T1000 (cell line): Measurements from ENCODE around the gene PIBF1.
"Not testable (repeated sequence)": the region's sequence is repeated elsewhere in the genome, so short reads cannot be mapped to it uniquely, and the experiment has no call there.

Source experiments
- DNase-seq: peaks from one replicate; lab custom pipeline; 2025; ENCODE audit warnings: mixed read lengths; lab: John Stamatoyannopoulos, UW

The PIBF1 gene

DNA sequence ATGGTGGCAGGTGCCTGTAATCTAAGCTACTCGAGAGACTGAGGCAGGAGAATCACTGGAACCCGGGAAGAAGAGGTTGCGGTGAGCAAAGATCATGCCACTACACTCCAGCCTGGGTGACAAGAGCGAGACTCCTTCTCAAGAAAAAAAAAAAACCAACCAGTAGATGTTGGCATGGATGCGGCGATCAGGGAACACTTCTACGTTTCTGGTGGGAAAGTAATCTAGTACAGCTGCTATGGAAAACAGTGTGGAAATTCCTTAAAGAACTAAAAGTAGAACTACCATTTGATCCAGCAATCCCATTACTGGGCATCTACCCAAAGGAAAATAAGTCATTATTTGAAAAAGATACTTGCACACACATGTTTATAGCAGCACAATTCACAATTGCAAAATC lies 119.6 kb downstream of the PIBF1 start:
- DNase-seq, result not testable (repeated sequence)

DNA sequence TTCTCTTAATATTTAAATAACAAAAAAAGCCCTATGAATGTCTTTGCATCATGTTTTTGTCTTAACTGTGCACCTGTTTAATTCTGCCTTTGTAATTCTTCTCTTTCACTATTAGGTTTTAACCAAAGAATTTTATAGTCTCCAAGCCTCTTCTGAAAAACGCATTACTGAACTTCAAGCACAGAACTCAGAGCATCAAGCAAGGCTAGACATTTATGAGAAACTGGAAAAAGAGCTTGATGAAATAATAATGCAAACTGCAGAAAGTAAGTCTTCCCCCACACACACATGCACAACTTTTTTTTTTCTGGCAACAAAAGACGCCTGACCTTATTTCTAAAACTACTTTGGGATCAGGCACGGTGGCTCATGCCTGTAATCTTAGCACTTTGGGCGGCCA lies 126.5 kb downstream of the PIBF1 start:
- no peak for DNase-seq

DNA sequence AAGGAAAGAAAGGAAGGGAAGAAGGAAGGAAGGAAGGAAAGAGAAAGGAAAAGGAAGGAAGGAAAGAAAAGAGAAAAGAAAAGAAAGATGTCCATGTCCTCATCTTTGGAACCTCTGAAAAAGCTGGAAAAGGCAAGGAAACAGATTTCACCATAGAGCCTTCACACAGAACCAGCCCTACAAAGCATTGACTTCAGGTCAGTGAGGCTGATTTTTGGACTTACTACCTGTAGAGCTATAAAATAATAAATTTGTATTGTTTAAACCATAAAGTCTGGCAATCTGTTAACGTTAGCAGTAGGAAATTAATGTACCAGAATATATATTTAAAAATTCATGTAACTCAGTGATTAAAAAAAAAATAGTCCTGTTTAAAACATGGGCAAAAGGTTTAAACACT lies 130.0 kb downstream of the PIBF1 start:
- no peak for DNase-seq

DNA sequence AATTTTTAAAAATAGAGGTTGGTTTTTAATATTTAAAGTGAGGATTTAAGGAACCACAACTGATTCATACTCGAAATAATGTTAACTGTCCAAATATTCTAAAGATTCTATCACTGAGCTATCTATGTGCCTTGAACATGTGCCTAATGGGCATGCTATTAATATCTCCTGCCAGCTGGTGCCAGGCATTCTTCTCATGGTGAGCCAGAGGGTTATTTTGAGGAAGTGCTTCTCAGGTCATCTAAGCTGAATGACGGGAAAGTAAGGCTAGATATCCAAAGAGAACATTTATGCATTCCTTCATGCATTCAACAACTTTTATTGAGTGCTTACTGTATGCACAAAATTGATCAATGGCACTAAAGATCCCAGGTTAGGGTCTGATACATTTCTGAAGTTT lies 138.2 kb downstream of the PIBF1 start:
- no peak for DNase-seq

DNA sequence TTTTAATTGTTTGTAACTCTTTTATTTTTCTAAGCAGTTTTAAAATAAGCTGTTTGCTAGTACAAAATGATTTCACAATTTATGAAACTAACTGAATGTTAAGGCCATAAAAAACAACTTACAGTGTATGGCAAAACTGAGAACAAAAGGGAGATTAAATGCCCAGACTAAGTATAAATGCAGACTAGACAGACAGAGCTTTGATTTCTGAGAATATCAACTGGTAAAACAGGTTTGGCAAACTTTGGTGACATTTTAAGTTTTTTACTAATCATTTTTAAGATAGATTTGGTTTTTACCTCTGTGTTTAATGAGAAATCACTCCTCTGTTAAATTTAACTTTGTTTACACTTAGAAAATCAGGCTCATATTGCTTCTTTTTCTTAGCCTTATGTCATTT lies 149.4 kb downstream of the PIBF1 start:
- DNase-seq, result no peak

DNA sequence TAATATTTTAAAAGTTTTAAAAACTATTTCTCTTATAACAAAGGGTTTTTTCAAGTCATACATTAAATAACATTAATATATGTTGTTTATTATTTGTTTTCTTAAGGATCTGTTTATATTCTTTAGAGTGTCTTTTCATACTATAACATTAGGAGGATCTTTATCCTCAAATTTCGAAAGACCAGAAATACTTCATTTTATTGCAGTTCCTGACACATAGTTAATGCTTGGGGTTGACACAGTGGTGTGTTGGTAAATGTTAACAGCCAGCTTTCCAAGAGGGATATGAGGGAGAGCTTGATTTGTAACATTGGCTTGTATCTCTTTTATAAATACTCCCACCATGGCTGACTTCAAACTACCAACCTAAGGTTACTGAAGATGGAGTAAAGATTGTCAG lies 150.3 kb downstream of the PIBF1 start:
- DNase-seq, result no peak

DNA sequence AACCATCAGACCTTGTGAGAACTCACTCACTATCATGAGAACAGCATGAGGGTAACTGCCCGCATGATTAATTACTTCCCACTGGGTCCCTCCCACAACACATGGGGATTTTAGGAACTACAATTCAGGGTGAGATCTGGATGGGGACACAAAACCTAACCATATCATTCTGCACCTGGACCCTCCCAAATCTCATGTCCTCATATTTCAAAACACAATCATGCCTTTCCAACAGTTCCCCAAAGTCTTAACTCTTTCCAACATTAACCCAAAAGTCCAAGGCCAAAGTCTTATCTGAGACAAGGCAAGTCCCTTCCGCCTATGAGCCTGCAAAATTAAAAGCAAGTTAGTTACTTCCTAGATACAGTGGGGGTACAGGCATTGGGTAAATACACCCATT lies 164.3 kb downstream of the PIBF1 start:
- DNase-seq, result not testable (repeated sequence)

DNA sequence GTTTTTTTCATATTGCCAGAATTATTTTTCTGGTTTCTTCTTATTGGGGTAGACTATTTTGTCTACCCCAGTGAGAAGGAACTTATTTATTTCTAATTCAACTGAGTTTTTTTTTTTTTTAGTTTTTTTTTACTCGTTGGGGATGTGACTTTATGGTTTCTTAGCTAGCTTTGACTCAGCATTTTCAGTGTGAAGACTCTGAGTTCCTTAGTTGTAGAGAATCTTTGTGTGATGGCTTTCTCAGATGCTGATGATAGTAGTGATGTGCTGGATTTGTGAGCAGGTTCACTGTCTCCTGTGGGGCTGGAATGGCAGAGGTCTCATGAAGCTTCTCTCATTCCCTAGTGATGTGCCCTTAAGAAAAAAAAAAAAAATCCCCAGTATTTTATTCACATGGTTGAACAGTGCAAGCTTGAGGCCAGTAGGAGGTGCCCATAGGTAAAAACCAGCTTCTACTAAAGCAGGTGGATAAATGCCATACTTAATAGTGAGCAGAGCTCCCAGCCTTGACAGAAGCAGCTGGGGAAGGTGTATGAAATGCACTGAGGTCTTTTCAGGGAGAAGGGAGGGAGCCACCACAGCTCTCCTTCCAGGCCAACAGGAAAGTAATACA lies 170.7 kb downstream of the PIBF1 start:
- DNase-seq, result no peak

DNA sequence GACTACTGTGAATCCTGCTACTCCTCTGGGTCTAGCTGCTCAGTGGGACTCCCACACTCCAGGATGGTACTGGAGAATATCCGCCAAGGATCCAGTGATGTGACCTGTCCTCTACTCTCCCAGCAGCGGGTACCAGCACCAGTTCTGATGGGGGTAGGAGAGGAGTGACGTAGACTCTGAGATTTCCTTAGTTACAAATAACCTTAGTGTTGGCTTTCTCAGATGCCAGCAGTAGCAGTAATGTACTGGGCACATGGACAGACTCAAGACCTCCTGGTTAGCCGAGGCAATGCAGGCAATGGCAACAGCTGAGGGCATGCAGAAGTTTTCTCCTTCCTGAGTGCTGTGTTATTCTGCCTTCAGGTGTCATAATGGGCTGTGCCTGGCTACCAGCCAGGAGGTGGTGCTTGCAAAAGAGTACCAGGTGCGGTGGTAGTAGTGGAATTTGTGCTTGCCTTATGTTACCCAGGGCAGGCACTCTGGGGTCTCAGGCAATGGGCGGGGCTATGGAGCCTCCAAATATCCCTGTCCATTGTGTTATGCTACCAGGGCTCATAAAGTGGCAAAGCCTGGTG lies 171.5 kb downstream of the PIBF1 start:
- DNase-seq, result no peak

DNA sequence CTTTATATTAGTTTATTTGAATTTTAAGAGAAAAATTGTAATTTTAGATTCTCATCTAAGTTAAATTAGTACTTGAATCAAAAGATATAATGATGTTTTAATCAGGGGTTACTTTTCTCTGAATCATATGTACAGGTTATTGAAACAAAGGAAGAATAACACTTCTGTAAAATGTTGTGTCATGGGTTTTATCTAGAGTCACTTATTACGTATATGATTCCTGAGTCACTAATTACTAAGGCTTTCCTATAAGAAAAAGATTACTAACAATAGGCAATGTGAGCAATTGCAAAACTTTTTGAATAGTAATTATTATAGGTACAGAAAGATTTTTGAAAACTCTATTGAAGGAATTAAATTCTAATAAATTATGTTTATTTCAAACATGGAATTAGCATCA lies 177.7 kb downstream of the PIBF1 start:
- no peak for DNase-seq

DNA sequence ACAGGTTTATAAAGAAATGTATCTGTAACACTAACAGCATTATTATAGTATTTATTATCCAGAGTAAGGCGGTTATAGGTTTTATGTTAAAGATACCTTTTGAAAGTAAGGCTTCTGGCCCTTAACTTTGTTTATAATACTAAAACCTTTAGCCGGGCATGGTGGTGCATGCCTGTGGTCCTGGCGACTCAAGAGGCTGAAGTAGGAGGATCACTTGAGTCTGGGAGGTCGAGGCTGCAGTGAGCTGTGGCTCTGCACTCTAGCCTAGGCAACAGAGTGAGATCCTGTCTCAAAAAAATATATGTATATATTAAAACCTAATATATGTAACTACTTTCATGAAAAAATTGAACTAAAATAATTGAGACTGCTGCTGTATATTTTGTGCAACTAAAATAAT lies 178.2 kb downstream of the PIBF1 start:
- no peak for DNase-seq

DNA sequence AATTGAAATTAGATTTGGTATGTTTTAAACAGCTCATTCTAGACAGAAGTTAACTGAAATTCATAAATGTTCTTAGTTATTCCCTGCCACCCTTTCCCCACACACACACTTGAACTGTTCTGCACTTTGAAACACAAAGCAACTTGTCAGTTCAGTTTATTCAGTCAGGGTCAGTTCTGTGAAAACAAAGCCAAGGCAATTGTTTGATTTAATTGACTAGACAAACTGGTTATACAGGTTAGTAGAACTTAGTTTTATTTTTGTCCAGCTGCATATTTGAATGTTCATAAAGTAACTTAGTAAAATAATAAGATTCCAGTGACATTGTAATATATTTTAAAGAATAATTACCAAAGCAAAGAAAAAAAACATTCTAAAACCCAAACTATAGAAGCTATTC lies 178.6 kb downstream of the PIBF1 start:
- DNase-seq, result no peak

DNA sequence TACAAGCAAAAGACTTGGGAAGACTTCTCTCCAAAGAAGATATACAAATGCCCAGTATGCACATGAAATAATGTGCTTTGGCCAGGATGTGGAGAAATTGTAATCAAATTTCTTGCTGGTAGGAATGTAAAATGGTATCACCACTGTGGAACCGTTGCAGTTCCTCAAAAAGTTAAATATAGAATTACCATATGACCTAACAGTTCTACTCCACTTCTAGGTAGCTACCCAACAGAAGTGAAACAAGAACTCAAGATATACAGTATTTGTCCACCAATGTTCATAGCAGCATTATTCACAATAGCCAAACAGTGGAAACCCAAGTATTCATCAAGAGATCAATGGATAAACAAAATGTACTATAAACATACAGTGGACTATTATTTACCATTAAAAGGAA lies 181.8 kb downstream of the PIBF1 start:
- DNase-seq, result no peak

DNA sequence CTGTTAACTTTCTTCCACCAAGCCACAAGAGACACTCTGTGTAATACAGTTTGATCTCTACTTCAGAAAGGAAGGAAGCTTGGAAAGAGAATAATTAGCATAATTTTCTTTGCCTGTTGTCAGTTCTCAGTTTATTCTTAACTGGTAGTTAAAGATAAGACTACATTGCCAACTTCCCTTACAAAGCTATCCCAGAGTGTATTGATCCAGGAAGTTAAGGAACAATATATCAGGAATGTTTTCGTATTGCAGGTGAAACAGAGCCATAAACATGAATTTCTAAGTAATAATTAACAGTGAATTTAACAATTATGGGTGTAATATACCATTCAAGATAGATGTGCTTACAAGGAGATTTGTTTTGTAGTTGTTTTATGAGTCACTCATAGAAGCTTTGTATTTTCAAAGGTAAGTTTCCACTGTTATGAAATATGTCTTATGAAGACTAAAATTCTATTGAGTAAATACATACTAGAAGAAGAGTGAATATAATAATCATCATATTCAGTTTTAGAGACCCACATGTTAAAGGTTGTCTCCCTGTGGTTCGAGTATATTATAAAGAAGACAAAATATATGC lies 188.5 kb downstream of the PIBF1 start:
- DNase-seq, result no peak

DNA sequence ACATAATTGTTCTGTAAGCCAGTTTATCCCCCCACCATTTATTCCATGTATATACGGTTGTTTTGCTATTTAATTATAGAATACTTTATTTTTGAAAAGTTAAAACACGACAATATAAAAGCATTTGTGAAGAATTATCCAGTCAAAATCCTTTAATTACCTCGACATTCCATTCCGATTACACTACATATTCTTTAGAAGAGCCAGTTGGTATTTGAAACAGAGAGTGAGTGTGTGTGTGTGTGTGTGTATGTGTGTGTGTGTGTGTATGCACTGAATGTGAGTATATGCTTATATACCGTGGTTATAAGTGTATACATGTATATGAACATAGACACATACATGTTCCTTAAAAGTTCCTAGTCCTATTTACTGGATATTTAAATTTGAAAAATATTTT lies 189.0 kb downstream of the PIBF1 start:
- DNase-seq, result no peak

DNA sequence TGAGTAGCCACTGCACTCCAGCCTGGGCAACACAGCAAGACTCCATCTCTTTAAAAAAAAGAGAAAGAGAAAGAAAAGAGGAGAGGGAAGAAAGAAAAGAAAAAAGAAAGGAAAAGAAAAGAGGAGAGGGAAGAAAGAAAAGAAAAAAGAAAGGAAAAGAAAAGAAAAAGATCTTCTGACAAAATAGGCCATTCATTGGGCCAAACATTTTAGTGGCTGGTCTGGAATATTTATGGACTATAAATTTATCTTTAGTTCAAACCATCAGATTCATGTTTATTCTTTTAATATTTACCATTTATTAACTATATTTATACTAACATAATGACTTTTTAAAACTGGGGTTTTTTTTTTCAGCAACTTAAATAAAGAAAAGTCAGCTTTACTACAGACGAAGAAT lies 191.3 kb downstream of the PIBF1 start:
- DNase-seq, result no peak

DNA sequence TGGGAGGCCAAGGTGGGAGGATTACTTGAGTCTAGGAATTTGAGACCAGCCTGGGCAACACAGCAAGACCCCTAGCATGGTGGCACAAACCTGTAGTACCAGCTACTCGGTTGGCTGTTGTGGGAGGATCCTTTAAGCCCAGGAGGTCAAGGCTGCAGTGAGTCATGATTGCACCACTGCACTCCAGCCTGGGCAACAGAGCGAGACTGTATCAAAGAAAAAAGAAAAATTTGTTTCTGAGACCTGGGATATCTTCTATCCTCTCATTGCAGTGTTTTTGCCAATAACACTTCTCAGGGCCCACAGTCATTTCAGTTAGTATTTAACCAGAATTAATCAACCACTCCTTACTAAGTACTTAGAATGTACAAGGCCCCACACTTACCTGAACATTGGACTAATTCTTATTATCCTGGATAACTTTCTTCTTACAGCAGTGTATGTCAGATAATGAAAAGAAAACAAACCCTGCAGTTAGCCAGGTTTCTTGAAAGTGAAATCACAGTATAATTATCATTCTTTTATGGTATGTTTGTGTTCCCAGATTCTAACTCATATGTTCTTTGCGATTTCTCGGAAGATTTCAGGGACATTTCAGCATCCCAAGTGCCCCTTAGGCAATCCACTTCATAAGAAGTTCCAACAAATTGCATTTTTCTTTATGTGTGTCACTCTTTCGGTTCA lies 201.3 kb downstream of the PIBF1 start:
- no peak for DNase-seq

DNA sequence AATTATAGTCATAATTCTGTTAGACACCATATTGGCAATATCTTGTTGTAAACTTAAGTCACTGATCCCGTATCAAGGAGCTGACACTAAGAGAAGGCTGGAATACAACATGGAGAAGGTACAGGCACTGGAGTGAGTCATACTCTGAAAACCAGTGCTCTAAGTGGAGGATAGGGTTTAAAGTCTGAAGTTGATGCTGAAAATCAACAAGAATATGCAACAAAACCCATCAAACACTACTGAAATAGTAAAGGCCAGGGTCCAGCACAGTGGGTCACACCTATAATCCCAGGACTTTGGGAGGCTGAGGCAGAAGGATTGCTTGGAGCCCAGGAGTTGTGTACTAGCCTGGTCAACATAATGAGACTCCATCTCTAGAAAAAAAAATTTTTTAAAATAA lies 203.7 kb downstream of the PIBF1 start:
- no peak for DNase-seq

DNA sequence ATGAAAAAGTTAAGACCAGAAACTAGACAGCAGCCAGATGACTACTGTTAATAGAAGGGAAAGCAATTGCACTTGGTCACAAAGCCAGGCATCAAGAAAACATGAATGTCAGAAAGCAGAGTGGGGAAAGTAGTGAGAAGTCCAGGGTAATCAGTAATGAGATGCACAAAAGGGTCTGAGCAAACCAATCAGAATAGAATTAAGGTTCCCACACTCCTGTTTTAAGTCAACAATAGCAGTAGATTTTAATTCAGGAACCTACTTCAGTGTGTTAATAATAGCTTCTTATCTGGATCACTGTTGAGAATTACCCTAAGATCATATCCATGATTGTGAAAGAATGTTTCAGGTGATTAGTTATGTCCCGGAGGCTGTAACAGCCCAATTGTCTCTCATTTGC lies 204.3 kb downstream of the PIBF1 start:
- no peak for DNase-seq

DNA sequence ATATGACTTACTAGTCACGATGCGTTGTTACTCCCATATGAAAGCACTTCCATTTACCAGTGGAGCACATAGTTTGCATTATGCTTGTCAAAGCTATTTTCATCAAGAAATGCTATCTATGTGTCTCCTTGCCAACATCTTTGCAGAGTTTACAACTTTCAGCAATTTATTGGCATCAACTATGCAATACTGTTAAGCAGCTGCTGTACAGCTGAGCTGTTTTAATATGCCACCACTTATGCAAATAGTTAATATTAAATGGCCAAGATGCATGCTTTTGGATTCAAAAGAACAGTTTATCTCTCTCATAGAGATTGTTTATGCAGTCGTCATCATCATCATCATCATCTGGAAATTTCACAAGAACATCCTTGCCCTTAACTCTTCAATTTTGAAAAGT lies 209.0 kb downstream of the PIBF1 start:
- DNase-seq, result no peak

DNA sequence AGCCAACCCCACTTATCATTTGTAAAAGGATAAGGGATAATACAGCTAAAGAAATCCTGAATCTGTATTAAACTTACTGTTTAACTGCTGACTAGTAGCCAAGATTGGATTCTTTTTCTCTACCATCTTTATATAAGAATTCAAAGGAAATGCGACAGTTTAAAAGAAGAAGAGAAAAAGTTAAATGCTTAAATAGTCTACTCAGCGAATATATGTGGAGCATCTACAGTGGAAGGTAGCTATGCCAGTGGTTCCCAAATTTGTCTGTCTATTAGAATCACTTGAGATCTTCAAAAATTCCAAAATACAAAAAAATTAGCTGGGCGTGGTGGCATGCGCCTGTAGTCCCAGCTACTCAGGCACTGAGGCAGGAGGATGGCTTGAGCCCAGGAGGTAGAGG lies 216.1 kb downstream of the PIBF1 start:
- DNase-seq, result no peak

DNA sequence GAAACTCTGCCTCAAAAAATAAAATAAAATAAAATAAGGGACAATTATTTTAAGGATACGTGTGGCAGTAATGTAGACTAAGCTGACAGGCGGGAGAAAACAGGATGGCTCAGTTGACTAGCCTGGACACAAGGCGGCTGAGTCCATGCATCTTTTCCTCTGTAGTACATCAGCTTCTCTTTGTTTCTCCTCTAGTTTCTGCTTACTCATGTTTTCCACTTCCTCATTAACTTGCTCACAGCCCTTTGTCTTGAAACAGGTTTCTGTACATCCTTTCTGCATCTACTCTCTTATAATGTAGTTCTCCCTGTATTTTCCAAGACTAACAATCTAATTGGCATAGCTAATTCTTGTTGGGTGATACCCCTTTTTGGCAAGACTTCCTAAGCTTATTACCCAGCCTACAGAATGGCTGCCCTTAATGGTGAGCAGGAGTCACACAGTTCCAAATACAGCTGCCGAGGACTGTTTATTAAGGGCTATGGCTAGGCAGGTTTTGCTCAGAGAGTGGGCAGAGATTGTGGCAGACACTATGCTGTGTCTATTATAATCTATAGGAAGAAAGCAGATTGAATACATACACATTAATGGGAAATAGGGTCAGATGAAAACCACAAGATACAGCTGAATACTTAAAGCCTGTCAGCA lies 218.2 kb downstream of the PIBF1 start:
- no peak for DNase-seq

DNA sequence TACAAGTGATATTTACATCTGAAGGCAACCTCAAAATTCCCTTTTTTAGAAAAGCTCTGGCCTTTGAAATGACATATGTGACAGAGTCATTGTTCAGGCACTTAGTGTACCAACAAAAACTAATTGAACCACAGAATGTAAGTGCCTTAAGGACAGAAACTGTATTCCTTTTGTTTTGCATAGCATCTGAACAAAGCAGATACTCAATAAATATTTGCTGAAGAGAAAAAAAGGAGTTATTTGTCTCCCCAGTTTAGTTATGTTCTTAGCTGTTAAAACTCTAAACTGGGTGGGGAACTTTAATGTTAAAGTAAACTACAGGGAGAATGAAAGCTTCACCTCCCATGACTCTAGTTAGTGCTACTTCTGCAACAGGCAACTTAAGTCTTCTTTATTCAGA lies 220.0 kb downstream of the PIBF1 start:
- no peak for DNase-seq
